ENCODE results near the gene CTNNBL1. TPM values are rescaled to one million over a fixed set of nuclear protein-coding genes. Genes with fewer than 3 reads are reported as not detected.

CTNNBL1 gene
- total RNA-seq, 1 experiment from 2014 or later = 64.4 TPM

- ATAC-seq (no peak), DNase-seq (ENCODE audit: low spot score) (no peak)
- no peak overlapping the region for H3K4me3 Mint-ChIP-seq
- H3K9me3 Mint-ChIP-seq = no peaks in the 10 kb centered on the region
- H3K4me1 Mint-ChIP-seq = peaks cover 12% of the 10 kb centered on the region; the same call in 1 of the 2 replicates
- ChIA-PET POLR2A (no interaction called here), CTCF (no interaction called here)
- H3K27ac Mint-ChIP-seq = no peak overlapping the region
- H3K36me3 Mint-ChIP-seq = peaks cover 12% of the 10 kb centered on the region
- H3K27me3 Mint-ChIP-seq (ENCODE audit: low read depth) = no peaks in the 10 kb centered on the region
- TF ChIP-seq ZNF121 (CRISPR knock-in tag; IDR thresholded peaks at IDR 0.05) (no peak), TP53 (CRISPR knock-in tag; IDR thresholded peaks at IDR 0.05) (no peak), GTF2I (CRISPR knock-in tag; conservative IDR thresholded peaks at IDR 0.05) (no peak), ZNF396 (CRISPR knock-in tag; IDR thresholded peaks at IDR 0.05; ENCODE audit: borderline replicate concordance) (no peak), ZSCAN18 (CRISPR knock-in tag; IDR thresholded peaks at IDR 0.05) (no peak), MLX (CRISPR knock-in tag; IDR thresholded peaks at IDR 0.05) (no peak), ZBTB21 (CRISPR knock-in tag; IDR thresholded peaks at IDR 0.05; ENCODE audit: borderline replicate concordance) (no peak), TEAD4 (CRISPR knock-in tag; IDR thresholded peaks at IDR 0.05) (no peak), ARID4B (CRISPR knock-in tag; IDR thresholded peaks at IDR 0.05; ENCODE audit: borderline replicate concordance) (no peak), TCF7 (CRISPR knock-in tag; IDR thresholded peaks at IDR 0.05; ENCODE audit: low read depth) (no peak), ELF4 (CRISPR knock-in tag; IDR thresholded peaks at IDR 0.05; ENCODE audit: low read depth) (no peak), ATF6 (CRISPR knock-in tag; IDR thresholded peaks at IDR 0.05) (no peak)
- TF ChIP-seq, protein P1, sequence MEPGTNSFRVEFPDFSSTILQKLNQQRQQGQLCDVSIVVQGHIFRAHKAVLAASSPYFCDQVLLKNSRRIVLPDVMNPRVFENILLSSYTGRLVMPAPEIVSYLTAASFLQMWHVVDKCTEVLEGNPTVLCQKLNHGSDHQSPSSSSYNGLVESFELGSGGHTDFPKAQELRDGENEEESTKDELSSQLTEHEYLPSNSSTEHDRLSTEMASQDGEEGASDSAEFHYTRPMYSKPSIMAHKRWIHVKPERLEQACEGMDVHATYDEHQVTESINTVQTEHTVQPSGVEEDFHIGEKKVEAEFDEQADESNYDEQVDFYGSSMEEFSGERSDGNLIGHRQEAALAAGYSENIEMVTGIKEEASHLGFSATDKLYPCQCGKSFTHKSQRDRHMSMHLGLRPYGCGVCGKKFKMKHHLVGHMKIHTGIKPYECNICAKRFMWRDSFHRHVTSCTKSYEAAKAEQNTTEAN (CRISPR knock-in tag; IDR thresholded peaks at IDR 0.05) = no peak
- TF ChIP-seq, protein P2, sequence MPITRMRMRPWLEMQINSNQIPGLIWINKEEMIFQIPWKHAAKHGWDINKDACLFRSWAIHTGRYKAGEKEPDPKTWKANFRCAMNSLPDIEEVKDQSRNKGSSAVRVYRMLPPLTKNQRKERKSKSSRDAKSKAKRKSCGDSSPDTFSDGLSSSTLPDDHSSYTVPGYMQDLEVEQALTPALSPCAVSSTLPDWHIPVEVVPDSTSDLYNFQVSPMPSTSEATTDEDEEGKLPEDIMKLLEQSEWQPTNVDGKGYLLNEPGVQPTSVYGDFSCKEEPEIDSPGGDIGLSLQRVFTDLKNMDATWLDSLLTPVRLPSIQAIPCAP (CRISPR knock-in tag; IDR thresholded peaks at IDR 0.05) = no peak
These were observed 145.1 kb downstream of the CTNNBL1 start for GRCh38 chr20:37838769-37839431.

- Mint-ChIP-seq H3K9me3 (no peaks in the 10 kb centered on the region), H3K27me3 (ENCODE audit: low read depth) (no peaks in the 10 kb centered on the region), H3K27ac (no peak overlapping the region), H3K4me1 (peaks cover 12% of the 10 kb centered on the region; the same call in 1 of the 2 replicates), H3K4me3 (no peak overlapping the region), H3K36me3 (peaks cover 12% of the 10 kb centered on the region)
- DNase-seq (ENCODE audit: low spot score) = no peak
- ChIA-PET POLR2A (no interaction called here), CTCF (no interaction called here)
- ATAC-seq = no peak
- no peak for TF ChIP-seq USF1 (CRISPR knock-in tag; IDR thresholded peaks at IDR 0.05)
- no peak for TF ChIP-seq OVOL2 (CRISPR knock-in tag; IDR thresholded peaks at IDR 0.05; ENCODE audit: borderline replicate concordance)
- TF ChIP-seq CDX4 (CRISPR knock-in tag; IDR thresholded peaks at IDR 0.05; ENCODE audit: borderline replicate concordance) = no peak
- no peak for TF ChIP-seq IRF2 (CRISPR knock-in tag; IDR thresholded peaks at IDR 0.05; ENCODE audit: borderline replicate concordance, low read depth)
- TF ChIP-seq GRHL2 (CRISPR knock-in tag; IDR thresholded peaks at IDR 0.05; ENCODE audit: insufficient replicate concordance, severe bottlenecking) = no peak
- TF ChIP-seq ZNF671 (CRISPR knock-in tag; IDR thresholded peaks at IDR 0.05) = no peak
- TF ChIP-seq ATF6 (CRISPR knock-in tag; IDR thresholded peaks at IDR 0.05) = no peak
These were observed 145.6 kb downstream of the CTNNBL1 start for GRCh38 chr20:37839432-37839827.
